ELF-1 (cell line): ENCODE measurements around the gene IGF2.
"Not testable (repeated sequence)": the region's sequence is repeated elsewhere in the genome, so short reads cannot be mapped to it uniquely, and the experiment has no call there.

Source experiments
- DNase-seq: peaks from one replicate; pipeline ENCODE4 v3.0.0-alpha.2; 2016; ENCODE audit warnings: low read depth, low spot score

IGF2 gene

GRCh38 chr11:2136952-2137201 lies 2.3 kb downstream of the IGF2 start:
- no peak for DNase-seq

GRCh38 chr11:2136209-2136951 lies 2.8 kb downstream of the IGF2 start:
- no peak for DNase-seq

- DNase-seq: no peak
Measured at GRCh38 chr11:2135648-2136201, 3.5 kb downstream of the IGF2 start.

- no peak for DNase-seq
Measured at GRCh38 chr11:2135018-2135569, 4.1 kb downstream of the IGF2 start.

- DNase-seq: no peak
Measured at GRCh38 chr11:2134022-2135010, 4.9 kb downstream of the IGF2 start.

GRCh38 chr11:2133241-2134021 lies 5.8 kb downstream of the IGF2 start:
- no peak for DNase-seq

GRCh38 chr11:2132874-2133240 lies 6.3 kb downstream of the IGF2 start:
- DNase-seq: no peak

- DNase-seq: no peak
Measured at GRCh38 chr11:2132246-2132645, 6.9 kb downstream of the IGF2 start.

- DNase-seq: no peak
Measured at GRCh38 chr11:2131371-2132236, 7.6 kb downstream of the IGF2 start.

- DNase-seq: no peak
Measured at GRCh38 chr11:2130881-2131352, 8.3 kb downstream of the IGF2 start.

- no peak for DNase-seq
Measured at GRCh38 chr11:2129699-2130366, 9.4 kb downstream of the IGF2 start.

- no peak for DNase-seq
Measured at GRCh38 chr11:2129308-2129698, 9.9 kb downstream of the IGF2 start.

GRCh38 chr11:2128511-2129307 lies 10.5 kb downstream of the IGF2 start:
- no peak for DNase-seq

- DNase-seq: peak; percentile 6
Measured at GRCh38 chr11:2128130-2128510, 11.1 kb downstream of the IGF2 start.

GRCh38 chr11:2127482-2128129 lies 11.6 kb downstream of the IGF2 start:
- DNase-seq: no peak

- DNase-seq: no peak
Measured at GRCh38 chr11:2126520-2127085, 12.6 kb downstream of the IGF2 start.

- DNase-seq: not testable (repeated sequence)
Measured at GRCh38 chr11:2124736-2125484, 14.3 kb downstream of the IGF2 start.

GRCh38 chr11:2123628-2123960 lies 15.6 kb downstream of the IGF2 start:
- DNase-seq: no peak
